GM18909 (cell line): ENCODE results near the gene SRSF1.
"Not testable (repeated sequence)": the region's sequence is repeated elsewhere in the genome, so short reads cannot be mapped to it uniquely, and the experiment has no call there.

Source experiments
- ATAC-seq: cut with Tn5 transposase; IDR thresholded peaks from one replicate; pipeline ENCODE4 v1.9.1; 2021; ENCODE audit warnings: mild to moderate bottlenecking; ENCODE audit not compliant: unreplicated experiment, poor library complexity

SRSF1 gene, protein sequence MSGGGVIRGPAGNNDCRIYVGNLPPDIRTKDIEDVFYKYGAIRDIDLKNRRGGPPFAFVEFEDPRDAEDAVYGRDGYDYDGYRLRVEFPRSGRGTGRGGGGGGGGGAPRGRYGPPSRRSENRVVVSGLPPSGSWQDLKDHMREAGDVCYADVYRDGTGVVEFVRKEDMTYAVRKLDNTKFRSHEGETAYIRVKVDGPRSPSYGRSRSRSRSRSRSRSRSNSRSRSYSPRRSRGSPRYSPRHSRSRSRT

GRCh38 chr17:58006924-58007780 is at the start of gene SRSF1:
SRSF1 (minus strand) TSS chr17:58007246; CDS start chr17:58007137, 109 bp downstream.
- peak; percentile 92 for ATAC-seq

- ATAC-seq = no peak
These were observed 49.4 kb upstream of the SRSF1 start for GRCh38 chr17:58056476-58056875.

GRCh38 chr17:58054641-58055040 is 47.6 kb upstream of the SRSF1 start:
- no peak for ATAC-seq

GRCh38 chr17:58052945-58053715 is 46.1 kb upstream of the SRSF1 start:
- ATAC-seq = no peak

- no peak for ATAC-seq
These were observed 45.4 kb upstream of the SRSF1 start for GRCh38 chr17:58052407-58052806.

DNA sequence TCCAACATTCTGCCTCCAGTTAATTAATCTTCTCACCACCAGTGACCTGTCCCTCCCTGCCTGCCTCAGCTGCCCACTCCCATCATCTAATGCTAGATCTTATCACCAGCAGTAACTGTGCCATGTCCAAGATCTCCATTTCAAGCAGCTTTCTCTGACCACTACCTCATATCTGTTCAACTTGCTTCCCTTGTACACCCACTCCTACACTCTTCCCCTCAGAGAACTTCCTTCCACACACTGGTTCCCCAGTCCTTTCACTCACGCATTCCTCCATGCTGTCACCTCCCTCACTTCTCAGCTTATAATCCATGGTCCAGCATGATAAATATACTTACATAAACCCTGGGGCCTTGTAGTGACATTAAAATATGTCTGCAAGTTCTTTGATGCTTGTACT is 44.4 kb upstream of the SRSF1 start:
- ATAC-seq = no peak

- no peak for ATAC-seq
These were observed 43.9 kb upstream of the SRSF1 start for GRCh38 chr17:58050966-58051365.

- ATAC-seq = no peak
These were observed 42.5 kb upstream of the SRSF1 start for GRCh38 chr17:58049533-58049932.

DNA sequence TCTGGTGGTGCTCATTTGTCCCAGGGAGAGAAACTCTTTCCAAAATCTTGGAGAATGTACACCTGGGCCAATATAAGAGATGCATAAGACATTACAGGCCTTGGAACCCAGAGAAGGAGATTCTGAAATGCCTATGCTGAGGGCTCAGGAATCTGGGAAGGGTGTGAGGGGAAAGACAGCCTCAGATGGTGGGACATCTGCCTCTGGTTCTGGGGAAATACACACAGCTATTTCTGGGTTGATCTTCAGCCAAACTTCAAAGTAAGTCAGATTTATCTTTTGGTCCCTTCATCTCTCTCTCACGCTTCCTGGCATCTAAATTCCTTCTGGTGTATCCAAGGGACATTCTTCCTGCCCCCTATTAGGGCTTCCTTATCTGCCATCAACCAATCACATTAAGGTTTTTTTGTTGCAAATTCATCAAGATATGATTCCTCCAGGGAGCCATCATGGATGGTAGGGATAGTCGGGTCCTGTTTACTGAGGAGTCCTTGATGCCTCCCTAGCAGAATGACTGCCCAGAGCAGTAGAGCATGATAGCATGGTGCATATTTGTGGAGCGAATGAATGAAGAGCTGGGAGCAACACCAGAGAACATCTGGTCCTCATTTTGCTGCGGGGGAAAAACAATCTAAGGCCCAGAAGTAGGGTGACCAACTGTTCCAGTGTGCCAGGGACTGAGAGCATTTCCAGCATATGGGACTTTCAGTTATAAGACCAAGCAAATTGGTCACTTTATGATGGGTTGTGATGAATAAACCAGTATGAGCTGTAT is 40.5 kb upstream of the SRSF1 start:
- no peak for ATAC-seq

GRCh38 chr17:58046239-58047094 is 39.4 kb upstream of the SRSF1 start:
- ATAC-seq = no peak

GRCh38 chr17:58044256-58044655 is 37.2 kb upstream of the SRSF1 start:
- not testable (repeated sequence) for ATAC-seq

DNA sequence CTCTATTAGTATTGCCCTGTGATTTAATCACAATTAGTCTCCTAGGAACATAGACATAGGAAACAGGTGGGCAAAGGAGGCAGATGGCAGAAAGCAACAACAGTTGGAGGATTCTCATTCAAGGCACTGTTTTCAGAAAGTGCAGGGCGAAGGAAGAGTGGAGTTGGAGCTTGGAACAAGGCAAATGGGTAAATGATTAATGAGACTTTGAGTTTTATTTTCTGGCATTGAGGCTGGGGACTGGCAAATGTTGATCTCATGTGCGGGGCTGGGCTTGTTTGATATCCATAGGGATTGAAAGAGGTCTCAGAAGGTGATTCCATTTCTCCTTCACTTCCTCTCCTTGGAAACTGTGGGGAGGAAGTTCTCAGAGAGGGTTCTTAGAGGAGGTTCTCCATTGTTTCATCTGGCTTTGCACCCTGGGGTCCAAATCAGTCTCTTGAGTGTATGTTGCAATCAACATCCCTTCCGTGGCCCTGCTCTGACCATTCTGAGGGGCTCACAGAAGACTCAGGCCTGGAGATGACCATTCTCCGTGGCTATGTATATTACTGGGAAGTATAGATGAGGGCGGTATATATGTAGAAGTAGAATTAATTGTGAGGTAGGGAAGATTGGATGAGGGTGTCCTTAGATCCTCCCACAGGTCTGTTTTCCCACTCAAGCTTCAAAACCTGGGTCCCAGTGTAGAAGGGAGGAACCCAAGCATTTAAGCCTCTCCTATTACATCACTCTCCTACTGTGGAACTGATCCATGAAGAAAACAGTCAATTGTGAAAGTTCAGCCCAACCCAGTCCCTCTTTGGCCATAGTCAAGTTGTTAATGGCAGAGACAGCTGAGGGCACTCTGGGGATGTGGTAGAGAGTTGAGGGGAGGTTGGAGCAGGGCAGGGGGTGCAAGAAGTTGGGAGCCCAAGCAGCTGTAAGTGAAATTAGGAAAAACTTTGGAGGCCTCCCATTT is 36.5 kb upstream of the SRSF1 start:
- no peak for ATAC-seq

GRCh38 chr17:58041161-58041560 is 34.1 kb upstream of the SRSF1 start:
- no peak for ATAC-seq

- no peak for ATAC-seq
These were observed 33.3 kb upstream of the SRSF1 start for GRCh38 chr17:58040386-58040785.

DNA sequence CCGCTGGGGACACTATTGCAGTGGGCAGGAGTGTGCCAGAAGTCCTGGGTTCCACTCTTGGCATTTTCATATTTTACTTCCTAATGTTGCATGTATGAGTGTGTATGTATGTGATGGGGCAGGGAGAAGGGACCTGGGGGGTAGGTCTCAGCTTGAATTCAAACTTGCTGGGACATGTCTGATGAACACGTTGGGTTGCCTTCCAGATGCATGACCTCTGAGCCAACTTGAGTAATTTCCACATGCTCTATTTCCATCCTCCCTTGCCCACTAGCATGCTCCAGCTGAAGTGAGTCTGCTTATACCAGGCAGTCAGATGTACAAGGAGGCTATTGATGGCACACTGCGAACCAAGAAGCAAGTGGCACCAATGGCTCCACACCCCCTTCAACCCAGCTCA is 32.9 kb upstream of the SRSF1 start:
- ATAC-seq = no peak

DNA sequence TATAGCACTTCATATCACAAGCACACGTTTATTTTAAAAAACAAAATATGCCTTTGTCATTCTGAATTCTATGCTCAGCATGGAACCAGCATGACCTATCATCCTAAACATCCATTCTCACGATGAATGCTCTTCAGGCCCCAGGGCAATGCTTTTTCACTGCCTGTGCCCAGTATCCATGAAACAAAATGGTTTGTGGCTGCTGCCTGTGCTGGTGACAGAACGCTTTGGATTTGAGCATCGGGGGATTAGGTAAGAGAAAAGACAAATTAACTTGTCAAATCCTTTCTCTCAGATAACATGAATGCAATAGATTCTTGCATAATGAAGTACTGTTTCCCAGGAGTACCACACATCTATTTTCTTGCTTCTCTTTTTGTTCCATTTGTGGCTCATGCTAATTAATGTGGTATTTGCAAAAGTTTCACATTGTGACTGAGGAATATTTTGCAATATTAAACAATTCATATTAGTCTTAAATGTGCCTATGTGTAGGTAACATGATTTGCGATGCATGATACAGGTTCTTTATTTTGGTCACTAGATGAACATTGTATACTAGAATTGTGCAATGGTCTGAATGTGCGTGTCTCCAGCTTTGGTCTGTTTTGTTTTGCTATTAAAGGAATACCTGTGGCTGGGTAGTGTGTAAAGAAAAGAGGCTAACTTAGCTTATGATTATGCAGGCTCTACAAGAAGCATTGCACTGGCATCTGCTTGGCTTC is 25.8 kb upstream of the SRSF1 start:
- no peak for ATAC-seq

- no peak for ATAC-seq
These were observed 21.5 kb upstream of the SRSF1 start for GRCh38 chr17:58028578-58028977.

GRCh38 chr17:58020401-58020800 is 13.4 kb upstream of the SRSF1 start:
- ATAC-seq = no peak
